Ecto neural progenitor cell (in vitro differentiated cells): ENCODE results near the gene BTBD7.
"Not testable (repeated sequence)": the region's sequence is repeated elsewhere in the genome, so short reads cannot be mapped to it uniquely, and the experiment has no call there.

ENCODE experiments used
- DNase-seq: peaks from one replicate; pipeline ENCODE4 v3.0.0-alpha.2; 2018; ENCODE audit warnings: low spot score

BTBD7 gene

GRCh38 chr14:93332853-93333630 is at the start of gene BTBD7:
TSS of gene BTBD7 (minus strand) at chr14:93333036. CDS start at chr14:93296051, 36,985 bp downstream.
- DNase-seq, result peak; percentile 96

GRCh38 chr14:93381644-93382043 is 48.8 kb upstream of the BTBD7 start:
- DNase-seq, result no peak

- no peak for DNase-seq
These were observed 47.0 kb upstream of the BTBD7 start for GRCh38 chr14:93379831-93380230.

GRCh38 chr14:93375673-93376156 is 42.9 kb upstream of the BTBD7 start:
- DNase-seq, result no peak

- no peak for DNase-seq
These were observed 37.0 kb upstream of the BTBD7 start for GRCh38 chr14:93369713-93370266.

GRCh38 chr14:93368996-93369712 is 36.3 kb upstream of the BTBD7 start:
- no peak for DNase-seq

GRCh38 chr14:93354873-93355272 is 22.0 kb upstream of the BTBD7 start:
- DNase-seq, result not testable (repeated sequence)

- DNase-seq, result no peak
These were observed 15.5 kb upstream of the BTBD7 start for GRCh38 chr14:93348292-93348691.

- no peak for DNase-seq
These were observed 15.0 kb upstream of the BTBD7 start for GRCh38 chr14:93347850-93348249.

- DNase-seq, result no peak
These were observed 14.3 kb upstream of the BTBD7 start, which contains the start of gene COX8C for GRCh38 chr14:93346926-93347721. TSS of gene COX8C (plus strand) at chr14:93347182. CDS start at chr14:93347269, 87 bp downstream.

GRCh38 chr14:93343797-93344196 is 11.0 kb upstream of the BTBD7 start:
- DNase-seq, result no peak

GRCh38 chr14:93343266-93343665 is 10.4 kb upstream of the BTBD7 start:
- DNase-seq, result no peak

GRCh38 chr14:93337884-93338283 is 5.0 kb upstream of the BTBD7 start:
- DNase-seq, result no peak

- no peak for DNase-seq
These were observed 4.4 kb upstream of the BTBD7 start for GRCh38 chr14:93337143-93337753.

GRCh38 chr14:93333631-93334103 is 831 bp upstream of the BTBD7 start:
- DNase-seq, result peak; percentile 43

GRCh38 chr14:93332397-93332852 is 411 bp downstream of the BTBD7 start:
- peak; percentile 81 for DNase-seq

- no peak for DNase-seq
These were observed 974 bp downstream of the BTBD7 start for GRCh38 chr14:93331728-93332396.

- DNase-seq, result no peak
These were observed 1.7 kb downstream of the BTBD7 start for GRCh38 chr14:93331002-93331727.

GRCh38 chr14:93330609-93331000 is 2.2 kb downstream of the BTBD7 start:
- DNase-seq, result no peak
